ENCODE measurements around the gene CAPN10. TPM values are rescaled to one million over a fixed set of nuclear protein-coding genes. Genes with fewer than 3 reads are reported as not detected.

CAPN10 gene
- total RNA-seq, 1 experiment from 2014 or later: 27.8 TPM

DNA sequence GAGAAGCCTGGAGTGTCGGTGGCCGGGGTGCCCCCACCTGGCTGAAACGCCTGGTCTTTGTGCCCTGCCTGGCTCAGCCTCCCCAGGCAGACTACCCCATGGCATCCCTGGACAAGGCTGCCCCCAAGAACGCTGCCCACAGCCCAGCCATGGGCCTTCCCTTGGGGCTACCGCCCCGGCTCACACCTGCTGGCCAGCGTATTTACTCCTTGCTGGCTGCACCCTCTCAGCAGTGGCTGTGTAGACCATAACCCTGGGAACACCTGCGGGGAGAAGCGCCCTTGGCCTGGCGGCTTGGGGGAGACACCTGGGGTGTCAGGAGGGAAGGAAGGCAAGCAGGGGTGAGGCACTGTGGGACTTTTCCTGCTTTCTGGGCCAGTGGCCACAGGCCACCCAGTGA, 17.3 kb downstream of the CAPN10 start:
- no peak for DNase-seq
- Histone ChIP-seq H3K9me3 (no peaks in the 10 kb centered on the region), H3K4me3 (ENCODE audit: low read depth, low read length) (no peak overlapping the region), H3K36me3 (ENCODE audit: control insufficient read depth, insufficient read depth, low read length) (no peaks in the 10 kb centered on the region; the same call in 1 of the 2 replicates), H3K27me3 (replicated peaks; ENCODE audit: control insufficient read depth, insufficient read depth, low read length) (no peaks in the 10 kb centered on the region), H3K4me1 (no peaks in the 10 kb centered on the region)
- TF ChIP-seq, protein P1, sequence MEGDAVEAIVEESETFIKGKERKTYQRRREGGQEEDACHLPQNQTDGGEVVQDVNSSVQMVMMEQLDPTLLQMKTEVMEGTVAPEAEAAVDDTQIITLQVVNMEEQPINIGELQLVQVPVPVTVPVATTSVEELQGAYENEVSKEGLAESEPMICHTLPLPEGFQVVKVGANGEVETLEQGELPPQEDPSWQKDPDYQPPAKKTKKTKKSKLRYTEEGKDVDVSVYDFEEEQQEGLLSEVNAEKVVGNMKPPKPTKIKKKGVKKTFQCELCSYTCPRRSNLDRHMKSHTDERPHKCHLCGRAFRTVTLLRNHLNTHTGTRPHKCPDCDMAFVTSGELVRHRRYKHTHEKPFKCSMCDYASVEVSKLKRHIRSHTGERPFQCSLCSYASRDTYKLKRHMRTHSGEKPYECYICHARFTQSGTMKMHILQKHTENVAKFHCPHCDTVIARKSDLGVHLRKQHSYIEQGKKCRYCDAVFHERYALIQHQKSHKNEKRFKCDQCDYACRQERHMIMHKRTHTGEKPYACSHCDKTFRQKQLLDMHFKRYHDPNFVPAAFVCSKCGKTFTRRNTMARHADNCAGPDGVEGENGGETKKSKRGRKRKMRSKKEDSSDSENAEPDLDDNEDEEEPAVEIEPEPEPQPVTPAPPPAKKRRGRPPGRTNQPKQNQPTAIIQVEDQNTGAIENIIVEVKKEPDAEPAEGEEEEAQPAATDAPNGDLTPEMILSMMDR (IDR thresholded peaks at IDR 0.05; ENCODE audit: insufficient read depth in 1 of 2, low read depth in 1 of 2, low read length in 1 of 2, severe bottlenecking in 1 of 2, unreplicated experiment in 1 of 2): no peak
- ChIA-PET CTCF (interaction anchor here (1.1 to 2.0 kb wide), 2 partner anchors 13 to 17 kb away, joined by 8 to 12 read pairs; partner anchors contain the start of gene CAPN10), POLR2A (interaction anchor here (1.7 to 3.5 kb wide), 2 partner anchors 16 to 348 kb away, joined by 3 to 31 read pairs; partner anchors contain the start of gene CAPN10)
- Mint-ChIP-seq H3K4me3 (ENCODE audit: unreplicated experiment) (no peak overlapping the region), H3K4me1 (ENCODE audit: low read depth, unreplicated experiment) (peaks cover 8% of the 10 kb centered on the region), H3K27ac (ENCODE audit: unreplicated experiment) (no peak overlapping the region), H3K36me3 (ENCODE audit: insufficient read depth, unreplicated experiment) (peaks cover 7% of the 10 kb centered on the region), H3K27me3 (ENCODE audit: insufficient read depth, unreplicated experiment) (no peaks in the 10 kb centered on the region), H3K9me3 (ENCODE audit: unreplicated experiment) (no peaks in the 10 kb centered on the region)
- intact Hi-C loops (cut with micrococcal nuclease; ENCODE audit: unreplicated experiment): loop anchor here (1.0 kb wide), 1 partner anchor 18 kb away; the partner anchor contains the start of gene CAPN10
- no TSS peak for BruUV-seq (replicated peaks)

DNA sequence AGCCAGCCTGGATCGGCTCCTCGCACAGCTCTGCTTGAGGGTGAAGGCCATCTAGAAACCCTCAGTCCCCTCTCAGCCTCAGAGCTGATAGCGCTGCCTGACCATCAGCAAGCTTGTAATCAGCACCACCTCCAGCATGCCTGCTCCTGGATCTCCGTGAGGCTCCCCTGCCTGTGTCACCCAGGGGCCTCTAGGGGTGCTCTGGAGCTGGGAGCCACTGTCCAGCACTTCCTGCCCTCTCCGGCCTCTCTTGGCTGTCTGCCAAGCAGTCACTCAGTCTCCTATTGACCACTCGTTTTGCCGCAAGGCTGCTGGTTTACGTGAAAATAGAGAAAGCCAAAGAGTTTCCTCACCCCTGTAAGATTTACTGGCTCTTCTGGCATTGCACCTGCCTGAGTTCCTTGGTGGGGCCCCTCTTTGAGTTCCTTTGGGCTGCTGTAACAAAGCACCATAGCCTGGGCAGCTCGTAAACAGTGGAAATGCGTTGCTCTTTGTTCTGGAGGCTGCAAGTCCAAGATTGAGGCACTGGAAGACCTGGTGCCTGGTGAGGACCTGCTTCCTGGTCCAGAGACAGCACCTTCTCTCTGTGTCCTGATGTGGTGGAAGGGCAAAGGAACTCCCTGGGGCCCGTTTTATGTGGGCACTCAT, 17.9 kb downstream of the CAPN10 start:
- Histone ChIP-seq H3K9me3 (no peaks in the 10 kb centered on the region), H3K4me1 (no peaks in the 10 kb centered on the region), H3K4me3 (ENCODE audit: low read depth, low read length) (peak overlapping the region; percentile 77), H3K27me3 (replicated peaks; ENCODE audit: control insufficient read depth, insufficient read depth, low read length) (no peaks in the 10 kb centered on the region), H3K36me3 (ENCODE audit: control insufficient read depth, insufficient read depth, low read length) (no peaks in the 10 kb centered on the region; the same call in 1 of the 2 replicates)
- ChIA-PET POLR2A (interaction anchor here (1.7 to 3.5 kb wide), 2 partner anchors 17 to 349 kb away, joined by 3 to 31 read pairs; partner anchors contain the start of gene CAPN10), CTCF (interaction anchor here (1.1 to 2.0 kb wide), 2 partner anchors 13 to 18 kb away, joined by 8 to 12 read pairs; partner anchors contain the start of gene CAPN10)
- intact Hi-C loops (cut with micrococcal nuclease; ENCODE audit: unreplicated experiment): loop anchor here (1.0 kb wide), 1 partner anchor 18 kb away; the partner anchor contains the start of gene CAPN10
- peak overlapping the region; percentile 79 for H3K27ac Mint-ChIP-seq (ENCODE audit: unreplicated experiment)
- peak overlapping the region; percentile 78 for H3K4me3 Mint-ChIP-seq (ENCODE audit: unreplicated experiment)
- no peaks in the 10 kb centered on the region for H3K27me3 Mint-ChIP-seq (ENCODE audit: insufficient read depth, unreplicated experiment)
- DNase-seq: peak; percentile 82 to 88
- TF ChIP-seq, protein P1 (IDR thresholded peaks at IDR 0.05; ENCODE audit: insufficient read depth in 1 of 2, low read depth in 1 of 2, low read length in 1 of 2, severe bottlenecking in 1 of 2, unreplicated experiment in 1 of 2): peak; percentile 42 to 72
- peaks cover 12% of the 10 kb centered on the region for H3K36me3 Mint-ChIP-seq (ENCODE audit: insufficient read depth, unreplicated experiment)
- no peaks in the 10 kb centered on the region for H3K9me3 Mint-ChIP-seq (ENCODE audit: unreplicated experiment)
- BruUV-seq (replicated peaks): TSS peak; percentile 92
- H3K4me1 Mint-ChIP-seq (ENCODE audit: low read depth, unreplicated experiment): peaks cover 8% of the 10 kb centered on the region

DNA sequence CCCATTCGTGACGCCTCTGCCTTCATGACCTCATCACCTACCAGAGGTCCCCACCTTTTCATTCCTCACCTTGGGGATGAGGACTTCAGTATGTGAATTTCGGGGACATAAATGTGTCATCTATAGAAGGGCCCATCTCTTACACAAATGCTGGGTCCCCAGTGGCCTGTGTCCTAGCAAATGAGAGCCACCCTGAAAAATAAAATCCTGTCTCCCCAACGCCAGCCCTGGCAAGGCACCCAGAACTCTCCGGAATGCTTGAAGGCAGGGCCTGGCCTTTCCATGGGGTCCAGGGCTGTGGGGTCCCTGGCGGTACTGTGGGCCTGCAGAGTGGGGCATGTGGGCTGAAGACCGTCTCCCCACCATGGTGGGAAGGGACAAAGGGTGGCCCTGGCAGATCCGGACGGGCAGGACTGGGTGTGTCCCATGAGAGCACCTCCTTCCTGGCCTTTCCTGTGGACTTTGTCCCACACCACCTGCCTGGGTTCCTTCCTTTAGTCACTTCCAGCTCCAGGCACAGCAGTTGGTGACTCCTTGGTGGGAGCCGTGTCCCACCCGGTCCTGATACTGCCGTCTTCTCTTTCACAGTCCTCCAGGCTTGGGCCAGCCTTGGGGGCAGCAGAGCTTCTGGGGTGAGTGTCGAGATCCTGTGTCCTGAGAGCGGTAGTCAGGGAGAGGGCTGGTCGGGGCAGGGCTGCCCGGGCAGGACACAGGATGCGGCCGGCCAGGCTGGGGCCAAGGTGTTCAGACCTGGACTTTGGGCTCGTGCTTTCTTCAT, 18.6 kb downstream of the CAPN10 start:
- H3K4me3 ChIP-seq (ENCODE audit: low read depth, low read length): peak overlapping the region; percentile 77

More for the DNA sequence above, 18.6 kb downstream of the CAPN10 start:
- intact Hi-C loops (cut with micrococcal nuclease; ENCODE audit: unreplicated experiment): loop anchor here (1.0 kb wide), 1 partner anchor 19 kb away; the partner anchor contains the start of gene CAPN10
- ChIA-PET CTCF (interaction anchor here (1.1 to 2.0 kb wide), 2 partner anchors 12 to 19 kb away, joined by 8 to 12 read pairs; partner anchors contain the start of gene CAPN10), POLR2A (interaction anchor here (0.6 to 3.5 kb wide), 4 partner anchors 12 to 349 kb away, joined by 3 to 31 read pairs (median 3); partner anchors contain the start of gene CAPN10)
- H3K9me3 Mint-ChIP-seq (ENCODE audit: unreplicated experiment): no peaks in the 10 kb centered on the region
- H3K36me3 ChIP-seq (ENCODE audit: control insufficient read depth, insufficient read depth, low read length): no peaks in the 10 kb centered on the region; the same call in 1 of the 2 replicates
- H3K4me1 ChIP-seq: no peaks in the 10 kb centered on the region
- peak overlapping the region; percentile 79 for H3K27ac Mint-ChIP-seq (ENCODE audit: unreplicated experiment)
- peaks cover 8% of the 10 kb centered on the region for H3K4me1 Mint-ChIP-seq (ENCODE audit: low read depth, unreplicated experiment)
- no peaks in the 10 kb centered on the region for H3K27me3 ChIP-seq (replicated peaks; ENCODE audit: control insufficient read depth, insufficient read depth, low read length)
- no peaks in the 10 kb centered on the region for H3K27me3 Mint-ChIP-seq (ENCODE audit: insufficient read depth, unreplicated experiment)
- no peaks in the 10 kb centered on the region for H3K9me3 ChIP-seq
- H3K36me3 Mint-ChIP-seq (ENCODE audit: insufficient read depth, unreplicated experiment): peaks cover 12% of the 10 kb centered on the region
- H3K4me3 Mint-ChIP-seq (ENCODE audit: unreplicated experiment): peak overlapping the region; percentile 78
- TF ChIP-seq, protein P1 (IDR thresholded peaks at IDR 0.05; ENCODE audit: insufficient read depth in 1 of 2, low read depth in 1 of 2, low read length in 1 of 2, severe bottlenecking in 1 of 2, unreplicated experiment in 1 of 2): no peak
- DNase-seq: peak; percentile 66 to 83
- no TSS peak for BruUV-seq (replicated peaks)
